ENCODE results near the gene ZNF831. TPM values are rescaled to one million over a fixed set of nuclear protein-coding genes. Genes with fewer than 3 reads are reported as not detected.

ZNF831 gene
- total RNA-seq, 1 experiment from 2014 or later, result 0.15 TPM

- no peaks in the 10 kb centered on the region for H3K4me1 ChIP-seq (ENCODE audit: control insufficient read depth in 1 of 2, insufficient read depth in 2 of 2, low read length in 2 of 2)
- no TSS peak for BruUV-seq (replicated peaks)
- H4K20me1 ChIP-seq (ENCODE audit: insufficient read depth), result no peaks in the 10 kb centered on the region
- no peak overlapping the region for H3K4me3 ChIP-seq (replicated peaks in 1 of 2; ENCODE audit: low read depth in 1 of 2, low read length in 2 of 2)
- no peak overlapping the region for H3K9ac ChIP-seq (ENCODE audit: low read length)
- no peak for ATAC-seq
- intact Hi-C loops (cut with micrococcal nuclease), result no loop called here
- H3K9me2 ChIP-seq (ENCODE audit: insufficient read depth), result no peaks in the 10 kb centered on the region
- ChIA-PET CTCF (interaction anchor here (1.1 kb wide), 1 partner anchor 239 kb away, joined by 3 read pairs; no protein-coding TSS in a partner anchor), POLR2A (no interaction called here), RAD21 (ENCODE audit: low non-redundant PET in 1 of 2, low total read pairs in 2 of 2, uncharacterized antibody in 2 of 2, unreplicated experiment in 2 of 2) (no interaction called here)
- no peak overlapping the region for H2AFZ ChIP-seq (ENCODE audit: low read depth, low read length, poor library complexity, severe bottlenecking)
- DNase-seq (ENCODE audit: low read depth, low spot score), result no peak
- no peaks in the 10 kb centered on the region for H3K79me2 ChIP-seq (ENCODE audit: insufficient read depth, low read length)
- H3K27ac ChIP-seq (ENCODE audit: low read depth, low read length), result no peak overlapping the region
- H3K36me3 ChIP-seq (ENCODE audit: control insufficient read depth in 1 of 2, insufficient read depth in 2 of 2, low read length in 2 of 2), result no peaks in the 10 kb centered on the region
- no peak for TF ChIP-seq ZNF274 (IDR thresholded peaks at IDR 0.05; ENCODE audit: low read depth, low read length)
- no peak for TF ChIP-seq ELF1 (IDR thresholded peaks at IDR 0.05; ENCODE audit: borderline replicate concordance, low read depth)
- TF ChIP-seq CEBPB (IDR thresholded peaks at IDR 0.05; ENCODE audit: low read depth), result no peak
- no peak for TF ChIP-seq ATF3 (IDR thresholded peaks at IDR 0.05)
- TF ChIP-seq TCF7L2 (IDR thresholded peaks at IDR 0.05; ENCODE audit: borderline replicate concordance, extremely low read depth, insufficient read depth, insufficient read length), result no peak
- no peak for TF ChIP-seq YY1 (IDR thresholded peaks at IDR 0.05; ENCODE audit: extremely low read depth, insufficient replicate concordance, low read depth, low read length)
- no peak overlapping the region for H3K4me2 ChIP-seq (ENCODE audit: low read length)
- H3K9me3 ChIP-seq (ENCODE audit: control insufficient read depth in 1 of 2, insufficient read depth in 1 of 2, low read depth in 1 of 2, low read length in 2 of 2), result no peaks in the 10 kb centered on the region
- H3K27me3 ChIP-seq (ENCODE audit: insufficient read depth, low read length), result peaks cover 23% of the 10 kb centered on the region
Measured at GRCh38 chr20:59214073-59214472, 50.5 kb downstream of the ZNF831 start.

GRCh38 chr20:59214606-59215547 is 51.3 kb downstream of the ZNF831 start:
- no TSS peak for BruUV-seq (replicated peaks)
- ChIA-PET RAD21 (ENCODE audit: low non-redundant PET in 1 of 2, low total read pairs in 2 of 2, uncharacterized antibody in 2 of 2, unreplicated experiment in 2 of 2) (no interaction called here), POLR2A (no interaction called here), CTCF (interaction anchor here (1.1 kb wide), 1 partner anchor 239 kb away, joined by 3 read pairs; no protein-coding TSS in a partner anchor)
- H3K79me2 ChIP-seq (ENCODE audit: insufficient read depth, low read length), result no peaks in the 10 kb centered on the region
- no peaks in the 10 kb centered on the region for H3K9me2 ChIP-seq (ENCODE audit: insufficient read depth)
- H3K27me3 ChIP-seq (ENCODE audit: insufficient read depth, low read length), result peaks cover 23% of the 10 kb centered on the region
- H4K20me1 ChIP-seq (ENCODE audit: insufficient read depth), result no peaks in the 10 kb centered on the region
- H2AFZ ChIP-seq (ENCODE audit: low read depth, low read length, poor library complexity, severe bottlenecking), result no peak overlapping the region
- H3K9me3 ChIP-seq (ENCODE audit: control insufficient read depth in 1 of 2, insufficient read depth in 1 of 2, low read depth in 1 of 2, low read length in 2 of 2), result no peaks in the 10 kb centered on the region
- H3K4me3 ChIP-seq (replicated peaks in 1 of 2; ENCODE audit: low read depth in 1 of 2, low read length in 2 of 2), result no peak overlapping the region
- H3K36me3 ChIP-seq (ENCODE audit: control insufficient read depth in 1 of 2, insufficient read depth in 2 of 2, low read length in 2 of 2), result no peaks in the 10 kb centered on the region
- no peak overlapping the region for H3K4me2 ChIP-seq (ENCODE audit: low read length)
- H3K27ac ChIP-seq (ENCODE audit: low read depth, low read length), result no peak overlapping the region
- H3K9ac ChIP-seq (ENCODE audit: low read length), result no peak overlapping the region
- no peaks in the 10 kb centered on the region for H3K4me1 ChIP-seq (ENCODE audit: control insufficient read depth in 1 of 2, insufficient read depth in 2 of 2, low read length in 2 of 2)
- ATAC-seq (no peak), DNase-seq (ENCODE audit: low read depth, low spot score) (no peak)
- intact Hi-C loops (cut with micrococcal nuclease), result no loop called here
- TF ChIP-seq ZFX (IDR thresholded peaks at IDR 0.05) (no peak), ATF3 (IDR thresholded peaks at IDR 0.05) (no peak), RAD21 (IDR thresholded peaks at IDR 0.05; ENCODE audit: low read depth) (no peak), CEBPB (IDR thresholded peaks at IDR 0.05; ENCODE audit: low read depth) (no peak), SIN3A (IDR thresholded peaks at IDR 0.05; ENCODE audit: low read depth) (no peak), EGR1 (IDR thresholded peaks at IDR 0.05; ENCODE audit: low read depth) (no peak), REST (IDR thresholded peaks at IDR 0.05; ENCODE audit: low read depth) (no peak)
- TF ChIP-seq, protein P1, sequence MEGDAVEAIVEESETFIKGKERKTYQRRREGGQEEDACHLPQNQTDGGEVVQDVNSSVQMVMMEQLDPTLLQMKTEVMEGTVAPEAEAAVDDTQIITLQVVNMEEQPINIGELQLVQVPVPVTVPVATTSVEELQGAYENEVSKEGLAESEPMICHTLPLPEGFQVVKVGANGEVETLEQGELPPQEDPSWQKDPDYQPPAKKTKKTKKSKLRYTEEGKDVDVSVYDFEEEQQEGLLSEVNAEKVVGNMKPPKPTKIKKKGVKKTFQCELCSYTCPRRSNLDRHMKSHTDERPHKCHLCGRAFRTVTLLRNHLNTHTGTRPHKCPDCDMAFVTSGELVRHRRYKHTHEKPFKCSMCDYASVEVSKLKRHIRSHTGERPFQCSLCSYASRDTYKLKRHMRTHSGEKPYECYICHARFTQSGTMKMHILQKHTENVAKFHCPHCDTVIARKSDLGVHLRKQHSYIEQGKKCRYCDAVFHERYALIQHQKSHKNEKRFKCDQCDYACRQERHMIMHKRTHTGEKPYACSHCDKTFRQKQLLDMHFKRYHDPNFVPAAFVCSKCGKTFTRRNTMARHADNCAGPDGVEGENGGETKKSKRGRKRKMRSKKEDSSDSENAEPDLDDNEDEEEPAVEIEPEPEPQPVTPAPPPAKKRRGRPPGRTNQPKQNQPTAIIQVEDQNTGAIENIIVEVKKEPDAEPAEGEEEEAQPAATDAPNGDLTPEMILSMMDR (IDR thresholded peaks at IDR 0.05 in 2 of 3, conservative IDR thresholded peaks at IDR 0.05 in 1 of 3; ENCODE audit: borderline replicate concordance in 1 of 3, insufficient read depth in 1 of 3, low read depth in 2 of 3, low read length in 2 of 3), result no peak
